CD1c-positive myeloid dendritic cell (primary cell): ENCODE measurements around the gene CADM1.

Experiments
- DNase-seq: peaks from one replicate; pipeline ENCODE4 v3.0.0-alpha.2; 2016; ENCODE audit errors: extremely low spot score

CADM1 gene

GRCh38 chr11:115317277-115318185, 186.7 kb downstream of the CADM1 start:
- no peak for DNase-seq

DNA sequence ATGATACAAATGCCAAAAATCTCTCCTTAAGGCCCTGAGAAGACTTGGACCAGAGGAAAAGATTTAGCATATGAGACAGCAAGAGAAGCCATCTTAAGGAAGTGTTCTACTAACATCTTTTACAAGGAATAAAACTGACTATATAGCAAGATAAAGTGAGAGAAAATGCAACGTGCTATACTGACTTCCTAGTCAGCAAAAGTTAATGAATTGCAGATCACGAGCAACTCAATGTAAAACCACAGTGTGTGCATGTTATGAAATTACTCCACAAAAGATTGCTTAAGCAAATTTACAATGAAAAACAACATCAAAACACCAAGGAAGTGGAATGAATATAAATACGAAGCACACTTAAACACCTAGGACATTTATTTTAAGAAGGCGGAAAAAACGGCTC, 187.5 kb downstream of the CADM1 start:
- no peak for DNase-seq

DNA sequence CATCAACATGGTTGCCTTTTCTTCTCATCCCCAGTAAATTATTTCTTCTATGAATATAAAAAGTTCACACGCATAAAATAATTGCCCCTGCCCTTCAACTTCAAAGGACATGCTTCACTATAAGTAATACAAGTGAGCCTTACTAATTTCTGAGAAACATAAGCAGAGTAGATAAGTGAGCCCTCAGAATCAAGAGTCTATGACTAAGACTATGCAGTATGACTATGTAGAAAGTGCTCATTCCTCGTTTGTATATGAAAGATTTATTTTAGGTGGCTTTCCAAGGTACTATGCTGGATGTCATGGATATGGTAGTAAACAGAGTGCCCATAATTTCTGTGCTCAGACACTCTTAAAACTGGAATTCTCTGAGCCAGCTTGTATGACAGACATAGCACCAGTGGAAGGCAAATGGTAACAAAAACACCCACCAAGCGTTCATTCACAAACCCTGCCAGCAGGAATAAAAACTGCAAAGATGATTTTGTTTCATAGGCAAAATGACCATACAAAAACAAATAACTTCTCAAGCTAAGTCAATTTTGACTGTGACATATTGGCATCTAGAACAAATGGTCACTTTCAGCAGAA, 189.8 kb downstream of the CADM1 start:
- DNase-seq: no peak

- no peak for DNase-seq
These were observed 190.9 kb downstream of the CADM1 start for GRCh38 chr11:115313224-115313838.

- no peak for DNase-seq
These were observed 192.3 kb downstream of the CADM1 start for GRCh38 chr11:115311949-115312348.

- DNase-seq: no peak
These were observed 197.5 kb downstream of the CADM1 start for GRCh38 chr11:115306689-115307088.

DNA sequence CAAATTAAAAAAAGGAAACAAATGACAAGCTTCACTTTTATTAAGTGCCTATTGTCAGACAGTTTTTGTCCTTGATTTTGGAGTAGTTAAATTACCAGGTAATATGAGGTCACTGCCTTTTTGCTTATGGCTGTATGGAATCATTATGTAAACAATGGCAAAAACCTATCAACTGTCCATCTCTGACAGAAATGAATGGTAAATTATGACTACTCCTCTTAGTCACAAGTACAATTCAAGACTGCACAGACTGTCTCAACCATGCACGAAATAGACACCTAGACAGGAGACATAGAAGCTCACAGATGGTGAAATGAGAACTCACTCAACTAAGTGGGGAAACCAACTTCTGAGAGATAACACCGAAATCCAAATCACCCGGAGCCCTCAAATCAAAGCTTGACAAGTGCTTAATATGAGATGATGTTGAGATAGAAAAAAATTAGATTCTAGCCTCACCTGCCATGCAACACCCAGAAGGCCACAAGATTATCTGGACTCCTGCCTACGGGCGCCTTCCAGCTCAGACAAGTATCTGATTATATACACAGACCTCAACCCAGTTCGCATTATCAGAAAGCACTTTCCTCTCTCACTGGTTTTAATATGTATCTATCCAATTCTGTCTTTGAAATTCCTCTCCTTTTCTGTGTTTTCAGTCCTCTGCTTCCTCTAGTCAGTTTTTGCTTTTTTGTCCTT, 199.3 kb downstream of the CADM1 start:
- no peak for DNase-seq

GRCh38 chr11:115303929-115304531, 200.2 kb downstream of the CADM1 start:
- DNase-seq: no peak

DNA sequence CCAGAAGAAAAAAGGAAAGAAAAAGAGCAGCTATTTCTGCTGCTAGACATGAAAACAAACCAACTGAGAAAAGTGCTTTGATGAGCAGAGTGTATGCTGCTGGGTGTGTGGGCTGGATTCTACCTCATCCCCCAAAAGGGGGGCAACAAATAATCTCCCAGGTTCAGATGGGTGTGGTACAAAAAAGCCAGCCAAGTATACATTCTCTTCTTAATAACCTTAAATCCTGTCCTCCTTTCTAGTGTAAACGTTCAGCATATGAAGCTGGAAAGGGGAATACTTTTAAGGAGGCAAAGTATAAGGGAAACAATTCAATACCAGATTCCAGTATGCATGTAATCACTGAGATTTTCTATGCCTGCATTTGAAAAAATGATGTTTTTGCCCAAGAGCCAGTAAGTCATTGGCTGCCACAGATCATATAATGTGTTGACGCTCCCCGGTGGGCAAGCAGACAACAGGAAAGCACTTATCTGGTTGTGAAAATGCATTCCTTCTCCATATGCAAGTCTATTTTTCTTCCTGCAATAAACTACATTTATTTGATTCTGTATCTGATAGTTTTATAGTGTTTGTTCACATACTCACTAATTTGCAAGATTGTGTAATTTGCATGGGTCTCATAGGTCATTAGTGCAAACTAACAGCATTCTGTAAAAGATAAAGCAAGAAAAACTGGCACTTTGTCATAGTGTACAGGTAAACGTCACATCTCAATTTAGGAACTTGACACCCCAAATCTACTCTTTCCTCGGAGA, 201.1 kb downstream of the CADM1 start:
- DNase-seq: no peak

- no peak for DNase-seq
These were observed 203.4 kb downstream of the CADM1 start for GRCh38 chr11:115300660-115301428.

DNA sequence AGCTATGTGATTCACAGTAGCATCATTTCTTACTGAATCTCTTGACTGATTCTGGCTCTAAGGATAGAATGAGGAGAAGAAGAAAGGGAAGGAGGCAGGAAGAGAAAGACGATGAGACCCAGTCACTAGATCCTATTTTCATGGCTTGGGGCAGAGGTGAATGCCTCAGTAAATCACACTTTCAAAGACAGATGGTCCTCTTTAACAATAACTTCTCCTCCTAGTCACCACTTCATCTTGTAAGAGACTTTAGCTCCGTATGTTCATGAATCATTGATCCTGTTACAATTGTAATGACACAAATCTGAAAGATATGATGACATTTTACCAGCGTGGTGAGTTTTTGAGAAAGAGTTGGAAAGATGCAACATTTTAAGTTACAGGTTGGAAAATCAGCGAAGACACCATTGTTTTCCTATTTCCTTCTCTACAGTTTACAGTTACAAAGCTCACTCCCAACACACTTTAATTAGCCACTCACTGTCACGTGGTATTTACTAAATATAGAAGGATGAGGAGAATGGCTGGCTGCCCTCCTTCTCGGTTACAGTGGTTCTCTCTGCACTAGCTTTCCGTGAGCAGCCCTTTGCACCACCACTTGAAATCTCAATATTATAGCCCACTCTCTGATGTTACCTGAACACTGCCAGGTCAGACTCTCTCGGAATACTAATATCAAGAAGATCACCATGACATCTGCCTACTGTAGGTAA, 205.8 kb downstream of the CADM1 start:
- DNase-seq: no peak

DNA sequence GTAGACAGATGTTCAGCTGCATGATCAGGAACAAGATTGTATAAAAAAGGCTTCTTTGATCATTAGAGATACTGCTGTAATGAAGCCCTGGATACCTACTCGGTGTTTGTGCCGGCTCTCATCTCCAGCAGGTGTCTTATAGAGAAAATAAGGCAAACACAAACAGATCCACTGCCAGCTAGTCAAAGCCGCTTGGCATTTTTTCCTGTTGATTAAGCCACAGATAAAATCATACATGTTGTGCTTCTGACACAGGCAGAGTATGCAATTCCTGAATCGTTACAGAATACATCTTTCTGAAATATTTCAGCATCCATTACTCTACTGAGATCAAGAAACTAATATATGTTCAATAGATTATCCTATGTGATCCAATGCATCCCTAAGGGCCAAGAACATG, 206.9 kb downstream of the CADM1 start:
- no peak for DNase-seq

DNA sequence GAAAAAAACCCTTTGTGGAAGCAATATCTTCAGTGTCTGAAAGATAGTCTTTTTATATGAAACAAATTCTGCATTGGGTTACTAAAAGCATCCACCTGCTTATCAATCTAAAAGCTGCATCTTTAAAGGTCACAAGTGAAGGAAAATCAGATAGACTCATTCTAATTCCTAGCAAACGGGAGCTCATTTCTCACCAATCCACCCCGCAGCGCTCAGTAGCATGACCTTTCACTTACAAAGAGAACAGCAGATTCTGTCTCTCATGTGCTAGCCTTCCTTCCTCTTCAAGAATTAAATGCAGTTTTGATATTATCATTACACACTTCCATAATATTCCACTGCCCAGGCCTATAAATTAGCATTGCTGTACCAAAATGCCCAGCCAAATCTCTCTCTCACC, 212.9 kb downstream of the CADM1 start:
- DNase-seq: no peak

DNA sequence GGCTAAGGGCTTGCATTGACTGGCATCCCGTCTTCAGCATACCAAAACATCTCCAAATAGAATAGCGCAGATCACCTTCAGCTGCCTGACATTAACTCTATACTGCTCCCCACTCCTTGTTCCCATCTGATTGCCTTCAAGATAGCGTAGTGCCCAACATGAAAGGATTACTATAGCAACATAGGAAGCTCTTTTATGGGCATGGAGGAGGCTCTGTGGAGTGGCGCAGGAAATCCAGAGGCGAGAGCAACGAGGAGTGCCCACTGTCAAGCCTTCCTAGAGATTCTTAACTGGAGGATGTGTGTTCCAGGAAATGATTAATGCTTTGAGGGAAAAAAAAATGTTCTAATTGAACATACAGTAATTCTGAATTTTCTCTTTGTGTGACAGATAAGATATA, 213.3 kb downstream of the CADM1 start:
- DNase-seq: no peak

DNA sequence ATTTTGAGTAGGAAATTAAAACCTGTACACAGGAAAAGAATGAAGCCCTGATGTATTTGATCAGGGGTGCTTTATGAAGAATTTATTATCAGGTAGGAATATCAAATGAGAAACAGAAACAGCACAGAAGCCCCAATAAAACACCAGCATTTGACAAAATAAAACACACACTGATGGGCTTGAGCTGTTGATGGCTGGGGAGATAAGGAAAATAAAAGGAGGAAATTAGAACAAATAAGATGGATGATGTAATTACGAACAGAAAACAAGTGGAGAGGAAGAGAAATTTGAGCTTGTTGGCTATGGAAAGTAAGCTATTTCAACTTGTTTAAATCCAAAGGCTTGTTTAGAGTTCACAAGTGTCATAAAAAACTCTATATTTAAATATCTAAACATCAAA, 213.7 kb downstream of the CADM1 start:
- DNase-seq: no peak

DNA sequence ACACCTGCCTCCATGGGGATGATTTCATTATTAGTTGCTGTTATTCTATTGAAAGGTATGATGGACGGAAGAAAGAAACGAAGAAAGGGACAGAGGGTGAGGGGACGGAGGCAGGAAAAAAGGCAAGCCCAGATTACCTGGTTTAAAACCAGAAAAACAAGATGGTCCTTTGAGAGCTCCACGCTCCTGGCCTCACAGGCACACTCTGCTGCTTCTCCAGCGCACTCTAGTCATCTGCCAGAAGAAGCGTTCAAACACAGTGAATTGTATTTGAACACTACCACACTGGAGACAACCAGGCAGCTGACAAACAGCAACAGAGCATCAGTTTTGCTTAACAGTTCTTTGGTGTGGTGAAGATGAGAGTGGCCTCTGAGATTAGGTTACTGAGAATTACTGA, 216.9 kb downstream of the CADM1 start:
- no peak for DNase-seq

- DNase-seq: no peak
These were observed 217.6 kb downstream of the CADM1 start for GRCh38 chr11:115286614-115287013.

DNA sequence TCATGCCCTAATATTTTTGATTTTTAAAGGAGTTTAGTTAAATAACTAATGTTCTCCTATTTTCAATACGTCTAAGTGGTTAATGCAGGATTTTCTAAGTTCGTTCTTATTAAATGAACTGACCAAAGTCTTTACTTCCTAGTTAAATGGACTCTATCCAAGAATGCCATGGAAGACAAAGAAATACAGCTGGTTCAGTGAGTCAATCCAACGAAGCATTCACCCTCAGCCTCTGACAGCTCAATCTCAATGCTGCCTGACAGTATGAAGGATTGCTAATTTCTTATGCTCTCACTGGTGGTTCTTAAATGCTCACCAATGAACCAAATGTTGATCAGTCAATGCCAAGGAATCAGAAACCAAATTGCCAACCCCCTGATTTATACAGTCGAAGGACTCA, 219.4 kb downstream of the CADM1 start:
- no peak for DNase-seq

- no peak for DNase-seq
These were observed 221.3 kb downstream of the CADM1 start for GRCh38 chr11:115282923-115283322.

DNA sequence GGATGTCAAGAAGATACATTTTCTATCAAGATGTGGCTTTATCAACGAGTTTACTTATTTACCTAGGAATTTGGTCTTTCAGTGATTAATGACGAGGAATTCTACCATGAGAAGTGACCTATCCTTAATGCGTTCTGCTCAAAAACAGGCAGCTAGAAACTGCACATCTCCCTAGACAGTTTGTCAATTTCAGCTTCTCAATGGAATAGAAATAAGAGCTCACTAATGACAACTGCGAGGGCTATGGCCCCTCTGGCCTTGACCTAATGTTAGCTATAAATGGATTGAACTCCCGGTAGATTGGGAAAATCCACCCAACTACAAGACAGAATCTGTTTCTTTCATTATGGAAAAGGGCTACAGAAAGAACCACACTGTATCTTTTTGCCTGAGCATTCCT, 223.4 kb downstream of the CADM1 start:
- no peak for DNase-seq
